CD4-positive, alpha-beta T cell treated with Interleukin-21 for 1 hour (primary cell): ENCODE results near the gene BCL2L15.
A peak's percentile ranks its signal among the peaks of the same experiment; 100 is the strongest.

ENCODE experiments used
- DNase-seq: peaks from one replicate; pipeline ENCODE4 v3.0.0-alpha.2; 2020

BCL2L15 gene

DNA sequence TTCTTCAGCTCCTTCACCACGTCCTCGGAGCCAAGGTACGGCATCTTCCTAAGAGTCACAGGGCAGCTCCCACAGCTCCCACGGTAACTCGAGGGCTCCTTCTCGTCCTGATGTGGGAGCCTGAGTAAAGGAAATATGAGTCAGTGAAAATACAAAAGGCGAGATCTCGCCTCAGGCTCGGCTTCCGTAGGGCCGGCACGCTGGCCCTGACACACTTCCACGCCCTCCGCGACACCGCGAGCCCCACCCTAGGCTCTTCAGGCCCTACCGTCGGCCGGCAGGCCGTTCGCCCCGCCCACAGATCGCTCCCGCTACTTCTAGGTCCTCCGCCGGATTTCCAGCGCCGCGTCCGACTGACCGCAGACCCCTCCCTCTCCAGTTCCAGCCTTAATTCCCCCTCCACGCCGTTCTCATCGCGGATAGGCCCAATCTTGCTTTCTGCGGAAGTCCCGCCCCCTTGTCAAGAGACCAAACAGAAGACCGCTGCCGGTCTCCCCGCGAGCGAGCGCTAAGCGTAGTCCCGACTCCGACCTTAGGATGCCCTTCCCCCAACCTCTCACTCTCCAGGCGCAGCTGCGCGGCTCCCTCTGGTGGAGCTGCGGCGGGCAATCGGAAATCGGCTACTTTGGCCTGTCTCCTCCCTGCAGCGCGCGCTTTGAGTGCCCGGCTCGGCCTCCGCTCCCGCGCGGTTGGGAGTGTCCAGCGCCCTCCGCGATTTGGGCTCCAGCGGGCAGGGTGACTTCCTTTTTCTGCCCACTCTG is 17.5 kb upstream of the BCL2L15 start, which contains the start of the genes AP4B1 and DCLRE1B:
AP4B1 (minus strand) TSS at position 126 of the 761 bp plus-strand sequence; CDS start at position 44, 82 bp downstream.
DCLRE1B (plus strand) TSS at position 653 of the 761 bp plus-strand sequence. CDS start 261 bp downstream, outside the sequence.
- DNase-seq: peak; percentile 99

- no peak for DNase-seq
Observed at GRCh38 chr1:113904293-113904673, 16.9 kb upstream of the BCL2L15 start.

- peak; percentile 30 for DNase-seq
Observed at GRCh38 chr1:113903501-113904292, 16.3 kb upstream of the BCL2L15 start.

DNA sequence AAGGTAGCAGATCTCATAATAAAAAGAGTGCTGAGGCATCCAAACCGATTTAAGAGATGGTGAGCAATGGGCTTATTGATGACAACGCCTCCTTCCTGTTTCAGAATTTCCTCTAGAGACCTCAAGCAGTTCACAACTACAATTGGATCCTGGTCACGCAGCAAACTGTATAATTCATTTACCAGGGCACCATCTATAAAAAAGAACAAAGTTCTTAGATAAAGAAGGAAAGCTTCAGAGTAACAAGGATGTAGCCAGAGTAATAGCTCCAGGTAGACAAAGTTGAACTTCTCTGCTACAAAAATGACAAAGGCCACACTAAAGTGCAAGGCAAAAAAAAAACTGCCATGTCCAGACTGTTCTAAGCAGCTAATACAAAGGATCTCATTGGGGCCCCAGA is 13.8 kb upstream of the BCL2L15 start:
- no peak for DNase-seq

DNA sequence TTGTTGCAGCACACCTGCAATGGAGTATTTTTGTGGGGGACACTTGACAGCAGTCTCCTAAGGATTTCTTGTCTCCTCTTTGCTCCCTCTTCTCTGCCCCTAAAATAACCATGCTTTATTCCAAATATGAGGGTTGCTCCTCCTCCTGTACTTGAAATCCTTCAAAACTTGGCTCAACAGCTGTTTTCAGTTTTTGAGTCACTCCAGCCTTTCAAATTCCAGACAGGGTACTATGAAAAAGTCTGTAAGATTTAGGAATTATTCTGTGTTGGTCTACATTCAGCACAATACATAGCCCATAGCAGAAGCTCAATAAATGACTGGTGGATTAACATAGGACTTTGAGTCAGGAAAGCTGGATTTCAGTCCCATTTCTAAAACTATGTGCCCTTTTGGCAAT is 11.7 kb upstream of the BCL2L15 start:
- DNase-seq: no peak

DNA sequence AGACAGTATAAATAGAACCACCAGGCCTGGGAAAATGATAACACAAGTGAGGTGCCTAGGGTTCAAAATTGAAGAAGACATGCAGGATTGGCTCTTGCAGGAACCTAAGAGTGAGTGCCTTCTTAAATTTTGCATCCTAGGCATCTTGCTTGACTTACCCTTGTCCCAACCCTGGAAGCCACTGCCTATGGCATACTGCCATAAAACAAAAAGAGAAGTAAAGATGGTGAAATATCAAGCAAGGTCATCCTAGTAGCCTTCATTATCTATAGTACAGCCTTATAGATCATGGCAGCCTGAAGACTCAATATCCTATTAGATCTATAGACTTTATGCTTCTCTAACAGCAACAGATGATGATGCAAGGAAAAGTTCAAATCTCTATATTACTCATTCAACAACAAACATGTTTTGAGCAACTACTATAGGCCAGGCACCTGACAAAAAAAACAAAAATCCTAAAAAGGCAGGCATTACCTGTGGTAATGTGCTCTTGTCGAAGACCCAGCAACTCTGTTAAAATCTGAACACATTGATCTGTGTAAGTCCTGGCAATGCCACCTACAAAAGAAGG is 10.9 kb upstream of the BCL2L15 start:
- no peak for DNase-seq

- no peak for DNase-seq
Observed at GRCh38 chr1:113895961-113896360, 8.6 kb upstream of the BCL2L15 start.

DNA sequence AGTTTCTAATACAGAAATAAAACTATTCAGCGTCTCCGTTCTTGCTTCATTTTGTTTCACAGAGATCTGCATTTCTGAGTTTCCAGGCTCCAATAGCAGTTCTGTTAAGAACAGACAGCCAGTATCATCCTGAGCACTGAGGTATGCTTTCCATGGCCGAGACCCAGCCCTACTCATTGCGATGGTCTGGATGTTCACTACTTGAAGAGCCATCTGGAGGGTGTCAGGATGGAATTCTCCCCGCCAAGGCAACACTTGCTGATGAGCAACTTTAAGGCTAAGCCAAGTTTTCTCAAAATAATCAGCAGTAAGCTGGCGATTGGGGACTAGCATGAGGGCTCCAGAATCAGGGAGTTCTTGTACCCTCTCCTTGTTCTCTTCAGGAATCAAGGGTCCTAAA is 7.7 kb upstream of the BCL2L15 start:
- DNase-seq: no peak

GRCh38 chr1:113893267-113893666 is 5.9 kb upstream of the BCL2L15 start:
- no peak for DNase-seq

- no peak for DNase-seq
Observed at GRCh38 chr1:113891631-113892220, 4.3 kb upstream of the BCL2L15 start.

DNA sequence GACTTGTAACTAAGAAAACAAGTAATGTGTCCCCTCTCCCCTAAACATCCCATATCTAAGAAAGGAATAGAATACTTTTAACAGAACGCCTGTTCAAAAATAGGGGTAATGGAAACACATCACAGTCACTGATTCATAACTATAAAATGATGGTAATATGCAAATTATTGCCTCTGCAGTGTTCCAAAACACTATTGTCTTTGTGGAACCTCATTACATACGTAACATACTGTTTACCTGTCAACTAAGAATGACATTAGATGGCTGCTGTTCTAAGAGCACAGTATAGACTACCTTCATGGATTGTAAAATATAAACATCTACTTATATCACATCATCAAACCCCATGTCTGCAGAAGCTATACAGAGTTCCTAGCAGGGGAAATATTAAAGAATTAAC is 3.4 kb upstream of the BCL2L15 start:
- no peak for DNase-seq

DNA sequence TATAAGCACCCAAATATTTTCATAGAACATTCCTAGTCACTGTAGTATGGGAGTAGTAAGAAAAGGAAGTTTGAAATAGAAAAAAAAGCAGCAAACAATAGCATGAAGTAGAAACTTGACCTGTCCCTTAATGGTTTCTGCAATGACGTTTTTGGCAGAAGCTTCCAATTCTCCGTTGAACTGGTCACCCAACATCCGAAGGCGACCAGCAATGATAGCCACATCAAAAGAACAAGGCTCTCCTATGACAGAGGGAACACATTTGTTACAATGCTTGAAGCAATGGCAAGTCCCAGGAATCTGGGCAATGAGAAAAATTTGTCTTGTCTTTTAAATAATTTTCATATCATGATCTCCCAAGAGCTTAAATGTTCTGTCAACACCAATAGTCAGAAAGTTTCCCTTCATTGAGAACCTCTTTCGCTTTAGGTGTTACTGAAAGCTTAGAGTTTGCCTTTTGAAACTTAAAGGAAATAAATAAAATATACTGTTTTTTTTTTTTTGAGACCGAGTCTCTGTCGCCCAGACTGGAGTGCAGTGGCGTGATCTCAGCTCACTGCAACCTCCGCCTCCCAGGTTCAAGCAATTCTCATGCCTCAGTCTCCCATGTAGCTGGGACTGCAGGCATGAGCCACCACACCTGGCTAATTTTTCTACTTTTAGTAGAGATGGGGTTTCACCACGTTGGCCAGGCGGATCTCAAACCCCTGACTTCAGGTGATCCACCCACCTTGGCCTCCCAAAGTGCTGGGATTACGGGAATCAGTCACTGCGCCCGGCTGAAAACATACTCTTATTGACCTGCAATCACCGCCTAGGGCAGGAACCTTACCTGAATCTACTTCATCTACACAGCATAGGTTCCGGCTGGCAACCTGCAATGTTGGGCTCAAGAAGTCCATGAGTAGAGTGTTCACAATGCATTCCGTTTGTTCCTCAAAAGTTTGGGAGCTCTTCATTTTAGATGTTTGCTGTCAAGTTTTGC is 672 bp downstream of the BCL2L15 start:
- no peak for DNase-seq

- DNase-seq: no peak
Observed at GRCh38 chr1:113881661-113882060, 5.7 kb downstream of the BCL2L15 start.

GRCh38 chr1:113879739-113880038 is 7.7 kb downstream of the BCL2L15 start:
- DNase-seq: no peak

DNA sequence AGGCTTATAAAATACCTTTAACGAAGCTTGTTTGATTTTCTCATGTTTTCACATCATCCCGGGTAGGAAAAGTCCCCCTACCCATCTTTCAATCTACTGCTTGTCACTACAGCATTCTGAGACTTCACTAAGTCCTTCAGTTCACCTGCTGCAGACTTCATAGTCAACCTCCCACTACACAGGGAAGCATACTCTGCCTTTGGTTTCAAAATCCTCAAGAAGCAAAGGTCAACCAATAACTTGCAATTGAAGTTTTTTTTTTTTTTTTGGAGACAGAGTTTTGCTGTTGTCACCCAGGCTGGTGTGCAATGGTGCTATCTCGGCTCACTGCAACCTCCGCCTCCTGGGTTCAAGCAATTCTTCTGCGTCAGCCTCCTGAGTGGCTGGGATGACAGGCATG is 11.2 kb downstream of the BCL2L15 start:
- no peak for DNase-seq

GRCh38 chr1:113875714-113876113 is 11.7 kb downstream of the BCL2L15 start:
- no peak for DNase-seq

DNA sequence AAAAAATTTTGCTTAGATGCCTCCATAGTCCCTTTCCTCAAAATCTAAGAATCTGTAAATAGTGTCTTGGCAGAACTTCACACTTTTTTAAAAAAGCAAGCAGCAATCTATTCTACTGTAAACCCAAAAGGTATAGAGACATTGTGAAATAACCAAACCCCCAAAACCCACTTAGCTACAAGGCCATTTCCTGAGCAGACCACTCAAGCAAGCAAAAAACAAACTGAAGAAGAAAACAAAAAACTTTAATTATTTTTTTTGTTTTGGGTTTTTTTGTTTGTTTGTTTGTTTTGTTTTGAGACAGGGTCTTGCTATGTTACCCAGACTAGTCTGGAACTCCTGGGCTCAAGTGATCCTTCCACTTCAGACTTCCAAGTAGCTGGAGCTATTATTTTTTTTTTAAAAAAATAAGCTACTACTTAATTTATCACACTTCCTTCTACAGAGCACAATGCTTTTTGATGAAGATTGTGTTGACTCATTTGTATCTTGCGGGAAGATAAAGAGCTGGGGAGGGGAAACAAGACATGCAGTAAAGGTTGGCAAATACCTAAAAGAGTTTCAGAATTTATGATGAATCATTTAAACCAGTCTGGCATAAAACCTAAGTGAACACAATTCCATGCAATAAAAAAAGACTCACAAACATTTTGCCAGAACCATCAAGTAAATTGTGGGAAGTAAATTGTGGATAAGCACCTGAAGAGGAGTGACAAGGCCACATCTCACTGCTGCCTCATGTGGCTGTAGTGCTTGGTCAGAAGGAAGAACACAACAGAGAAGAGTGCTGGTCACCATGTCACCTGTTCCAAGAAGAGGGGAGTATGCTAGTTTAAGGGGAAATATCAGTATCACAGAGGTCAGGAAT is 13.1 kb downstream of the BCL2L15 start:
- peak; percentile 46 for DNase-seq

DNA sequence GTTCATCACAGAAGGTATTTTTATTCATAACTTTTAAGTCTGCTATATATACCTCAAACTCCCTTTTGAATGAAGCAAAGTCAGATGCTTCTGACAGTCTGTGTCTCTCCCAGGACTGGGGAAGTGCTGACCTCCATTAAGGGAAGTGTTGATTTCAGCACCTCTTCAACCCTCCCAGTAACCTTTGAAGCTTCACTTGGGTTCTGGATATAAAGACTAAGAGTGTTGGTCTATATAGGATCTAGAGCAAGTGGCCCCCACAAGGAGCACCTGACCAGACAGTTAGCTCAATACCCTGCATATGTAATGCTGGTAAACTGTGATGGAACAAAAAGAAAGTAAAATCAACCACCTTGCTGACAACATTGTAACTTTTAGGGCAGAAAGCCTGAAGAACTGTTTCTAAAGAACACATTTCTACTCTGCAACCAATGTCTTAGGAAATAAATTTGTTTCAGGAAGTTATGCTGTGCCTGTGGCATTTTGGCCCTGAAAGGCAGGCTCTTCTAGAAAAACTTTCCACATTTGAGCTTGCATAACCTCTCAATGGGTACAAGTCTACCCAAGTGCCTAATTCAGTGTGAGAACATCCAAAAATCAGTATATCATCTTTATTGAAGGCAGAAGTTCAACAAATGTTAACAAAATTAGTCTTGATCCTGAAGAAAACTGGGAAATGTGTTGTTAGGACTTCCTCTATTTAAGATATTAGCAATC is 15.0 kb downstream of the BCL2L15 start:
- DNase-seq: peak; percentile 42

- DNase-seq: peak; percentile 90
Observed at GRCh38 chr1:113871597-113872113, 15.7 kb downstream of the BCL2L15 start, which contains the start of gene PTPN22. PTPN22 (minus strand) TSS chr1:113871712.

- DNase-seq: peak; percentile 43
Observed at GRCh38 chr1:113870778-113871177, 16.6 kb downstream of the BCL2L15 start.
